GM20000 (cell line): ENCODE data around the gene KCNN2.
"Not testable (repeated sequence)": the region's sequence is repeated elsewhere in the genome, so short reads cannot be mapped to it uniquely, and the experiment has no call there.

Source experiments
- DNase-seq: peaks from one replicate; pipeline ENCODE4 v3.0.0; 2012; ENCODE audit warnings: low spot score
- TF ChIP-seq, protein P1 (sequence below): IDR thresholded peaks from 2 replicates; pipeline ENCODE4 v1.5.1; 2012; ENCODE audit warnings: mild to moderate bottlenecking, control low read depth; ENCODE audit errors: extremely low read depth, missing control alignments

Gene KCNN2

DNA sequence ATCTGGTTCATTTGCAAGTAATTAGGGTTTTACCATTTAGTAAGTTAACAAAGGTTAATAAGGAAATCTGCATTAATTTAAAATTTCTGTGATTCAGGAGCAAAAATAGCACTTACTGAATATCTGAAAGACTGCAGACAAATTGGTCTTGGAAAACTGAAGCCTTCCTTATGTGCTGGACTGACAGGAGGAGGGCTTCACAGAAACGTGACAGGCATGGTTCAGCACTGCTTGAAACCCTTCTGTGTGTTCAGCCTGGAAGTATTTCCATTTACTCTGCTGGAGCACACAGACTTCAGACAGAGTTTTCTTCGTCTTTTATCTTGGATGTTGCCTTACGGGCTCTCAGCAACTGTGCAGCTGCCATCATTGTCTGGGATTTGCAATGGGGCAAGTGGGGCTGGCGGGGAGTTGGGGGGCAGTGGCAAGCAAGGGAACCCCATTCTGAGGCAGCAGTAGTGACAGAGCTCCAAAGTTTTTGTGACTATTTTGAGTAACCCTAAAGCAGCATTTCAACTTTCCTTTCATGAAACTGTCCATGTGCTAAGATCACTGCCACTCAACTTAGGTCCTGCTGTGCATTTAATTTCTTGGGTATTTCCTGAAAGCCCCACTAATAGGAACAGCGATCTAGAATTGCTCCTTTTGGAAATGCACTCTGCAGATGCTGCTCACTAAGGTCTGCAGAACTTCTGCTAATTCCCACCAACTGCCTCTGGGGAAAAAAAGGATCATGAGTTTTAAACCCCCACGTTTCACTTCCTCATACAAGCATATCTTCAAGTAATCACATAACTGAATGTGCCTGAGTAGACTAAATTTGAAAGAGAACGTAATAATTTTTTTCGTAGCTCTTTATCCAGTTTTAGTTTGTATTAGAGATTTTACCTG lies 56.6 kb downstream of the KCNN2 start:
- TF ChIP-seq, protein P1, sequence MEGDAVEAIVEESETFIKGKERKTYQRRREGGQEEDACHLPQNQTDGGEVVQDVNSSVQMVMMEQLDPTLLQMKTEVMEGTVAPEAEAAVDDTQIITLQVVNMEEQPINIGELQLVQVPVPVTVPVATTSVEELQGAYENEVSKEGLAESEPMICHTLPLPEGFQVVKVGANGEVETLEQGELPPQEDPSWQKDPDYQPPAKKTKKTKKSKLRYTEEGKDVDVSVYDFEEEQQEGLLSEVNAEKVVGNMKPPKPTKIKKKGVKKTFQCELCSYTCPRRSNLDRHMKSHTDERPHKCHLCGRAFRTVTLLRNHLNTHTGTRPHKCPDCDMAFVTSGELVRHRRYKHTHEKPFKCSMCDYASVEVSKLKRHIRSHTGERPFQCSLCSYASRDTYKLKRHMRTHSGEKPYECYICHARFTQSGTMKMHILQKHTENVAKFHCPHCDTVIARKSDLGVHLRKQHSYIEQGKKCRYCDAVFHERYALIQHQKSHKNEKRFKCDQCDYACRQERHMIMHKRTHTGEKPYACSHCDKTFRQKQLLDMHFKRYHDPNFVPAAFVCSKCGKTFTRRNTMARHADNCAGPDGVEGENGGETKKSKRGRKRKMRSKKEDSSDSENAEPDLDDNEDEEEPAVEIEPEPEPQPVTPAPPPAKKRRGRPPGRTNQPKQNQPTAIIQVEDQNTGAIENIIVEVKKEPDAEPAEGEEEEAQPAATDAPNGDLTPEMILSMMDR: no peak
- DNase-seq: peak; percentile 40

DNA sequence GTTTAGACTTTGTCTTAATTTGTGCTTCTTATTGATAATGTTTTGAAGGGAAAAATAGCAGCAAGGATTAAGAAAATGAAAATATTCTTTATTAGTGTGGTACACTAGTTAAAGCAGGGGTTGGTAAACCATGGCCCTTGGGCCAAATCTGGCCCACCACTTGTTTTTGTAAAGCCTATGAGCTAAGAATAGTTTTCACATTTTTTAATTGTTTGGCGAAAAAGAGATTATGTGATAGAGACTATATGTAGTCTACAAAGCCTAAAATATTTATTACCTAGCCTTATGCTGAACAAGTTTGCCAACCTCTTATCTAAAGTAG lies 57.2 kb downstream of the KCNN2 start:
- DNase-seq: no peak
- TF ChIP-seq, protein P1: no peak

- TF ChIP-seq, protein P1: no peak
- DNase-seq: no peak
Measured at GRCh38 chr5:114419959-114420358, 58.1 kb downstream of the KCNN2 start.

DNA sequence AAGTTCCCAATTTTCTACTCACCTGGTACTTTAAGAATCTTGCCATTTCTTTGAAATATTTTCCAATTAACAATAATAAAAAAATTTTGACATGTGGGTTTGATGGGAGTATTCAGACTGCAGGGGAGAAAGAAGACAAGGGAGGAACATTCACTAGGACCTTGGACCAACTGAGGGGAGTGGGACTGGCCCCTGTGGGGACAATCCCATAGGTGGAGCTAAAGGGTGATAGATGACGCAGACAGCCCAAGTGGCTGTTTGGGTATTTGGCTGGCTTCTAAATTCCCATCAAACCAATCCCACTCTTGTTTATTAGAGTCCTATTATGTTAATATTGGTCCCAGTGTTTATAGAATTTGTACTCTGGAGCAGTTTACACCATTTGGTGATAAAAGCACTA lies 65.3 kb downstream of the KCNN2 start:
- DNase-seq: no peak
- TF ChIP-seq, protein P1: no peak

DNA sequence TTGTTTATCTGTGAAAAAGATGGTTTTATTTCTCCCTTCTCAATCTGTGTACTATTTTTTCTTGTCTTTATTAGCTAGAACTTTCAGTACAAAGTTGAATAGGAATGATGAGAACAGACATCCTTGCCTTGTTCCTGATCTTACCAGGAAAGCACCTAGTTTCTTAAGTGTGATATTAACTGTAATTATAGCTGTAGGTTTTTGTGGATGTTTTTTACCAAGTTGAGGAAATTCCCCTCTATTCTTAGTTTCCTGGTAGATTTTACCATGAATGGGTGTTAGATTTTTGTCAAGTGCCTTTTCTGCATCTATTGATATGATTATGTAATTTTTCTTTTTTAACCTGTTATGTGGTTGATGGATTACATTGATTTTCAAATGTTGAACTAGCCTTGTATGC lies 68.7 kb downstream of the KCNN2 start:
- TF ChIP-seq, protein P1: no peak
- no peak for DNase-seq

GRCh38 chr5:114432684-114433083 lies 70.8 kb downstream of the KCNN2 start:
- not testable (repeated sequence) for DNase-seq

GRCh38 chr5:114434396-114435219 lies 72.7 kb downstream of the KCNN2 start:
- TF ChIP-seq, protein P1: no peak
- no peak for DNase-seq
